Dedifferentiated amniotic fluid mesenchymal stem cell (primary cell): Measurements from ENCODE around the gene TMX1.

Experiments
- DNase-seq: peaks from one replicate; pipeline ENCODE4 v3.0.0-alpha.2; 2016; ENCODE audit errors: extremely low spot score

TMX1 gene

DNA sequence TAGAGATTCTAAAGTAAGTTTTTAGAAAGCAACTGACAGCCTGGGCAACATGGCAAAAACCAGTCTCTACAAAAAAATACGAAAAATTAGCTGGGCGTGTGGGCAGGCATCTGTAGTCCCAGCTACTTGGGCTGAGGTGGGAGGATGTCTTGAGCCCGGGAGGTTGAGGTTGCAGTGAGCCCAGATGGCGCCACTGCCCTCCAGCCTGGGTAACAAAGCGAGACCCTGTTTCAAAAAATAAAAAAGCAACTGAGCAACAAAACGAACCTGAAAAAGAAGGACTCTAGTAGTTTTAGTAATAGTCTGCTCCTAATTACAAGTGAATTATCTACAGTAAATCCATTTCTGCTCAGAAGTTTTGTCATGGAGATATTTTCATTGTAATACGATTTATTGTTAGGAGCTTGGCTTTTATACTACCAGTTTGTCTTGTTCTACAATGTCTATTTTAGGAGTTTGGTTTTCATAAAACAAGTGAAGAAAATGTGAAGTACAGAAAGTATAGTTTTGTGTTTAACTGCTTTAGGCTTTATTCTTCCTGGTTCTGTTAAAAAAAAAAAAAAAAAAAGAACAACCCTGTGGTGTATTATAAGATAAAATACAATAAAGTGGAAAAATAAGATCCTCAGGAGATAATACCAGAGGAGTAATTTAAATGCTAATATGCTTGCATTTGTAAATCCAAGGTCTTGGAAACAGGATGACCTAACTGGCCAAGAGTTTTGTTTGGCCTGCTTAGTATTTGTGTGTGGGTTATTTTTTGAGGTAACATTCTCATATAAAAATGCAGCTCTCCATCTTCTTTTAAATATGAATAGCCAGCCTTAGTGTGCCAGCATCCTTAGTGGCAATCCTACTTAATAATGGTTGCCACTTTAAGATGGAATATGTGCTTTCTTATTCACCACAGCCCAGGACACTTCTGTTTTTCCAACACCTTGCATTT lies 2.8 kb downstream of the TMX1 start:
- no peak for DNase-seq

DNA sequence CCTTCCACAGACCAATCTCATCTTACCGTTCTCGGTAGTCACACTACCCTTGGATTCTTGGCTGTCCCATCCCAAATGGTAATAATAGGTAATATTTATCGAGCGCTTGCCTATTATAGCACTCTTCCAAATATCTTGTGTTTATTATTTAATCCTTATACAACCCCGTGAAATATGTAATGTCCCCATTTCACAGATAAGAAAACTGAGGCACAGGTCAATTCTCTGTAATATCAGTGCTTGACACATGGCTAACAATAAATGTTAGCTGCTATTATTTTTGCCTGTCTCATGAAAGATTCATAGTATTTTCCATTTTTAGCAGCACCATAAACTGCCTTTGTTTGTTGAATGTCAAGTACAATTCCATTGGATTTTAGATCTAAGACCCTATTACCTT lies 4.5 kb downstream of the TMX1 start:
- DNase-seq: no peak

DNA sequence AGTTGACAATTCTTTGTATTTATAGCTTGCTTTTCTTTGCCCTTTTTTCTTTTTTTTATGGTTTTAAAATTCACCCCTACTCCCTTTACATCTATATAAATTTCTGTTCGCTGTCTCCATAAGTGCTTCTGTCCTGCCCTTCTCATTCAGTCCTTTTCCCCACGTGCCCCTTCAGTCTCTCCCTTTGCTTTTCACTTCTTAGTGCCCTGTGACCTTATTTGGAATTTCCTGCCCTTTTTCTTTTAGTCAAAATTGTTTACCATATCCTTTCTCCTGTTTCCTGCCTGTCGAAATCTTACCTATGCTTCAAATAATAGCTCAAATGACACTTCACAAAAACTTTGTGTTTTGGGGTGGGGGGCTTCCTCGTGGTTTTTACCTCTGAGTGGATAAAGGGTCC lies 6.0 kb downstream of the TMX1 start:
- no peak for DNase-seq

DNA sequence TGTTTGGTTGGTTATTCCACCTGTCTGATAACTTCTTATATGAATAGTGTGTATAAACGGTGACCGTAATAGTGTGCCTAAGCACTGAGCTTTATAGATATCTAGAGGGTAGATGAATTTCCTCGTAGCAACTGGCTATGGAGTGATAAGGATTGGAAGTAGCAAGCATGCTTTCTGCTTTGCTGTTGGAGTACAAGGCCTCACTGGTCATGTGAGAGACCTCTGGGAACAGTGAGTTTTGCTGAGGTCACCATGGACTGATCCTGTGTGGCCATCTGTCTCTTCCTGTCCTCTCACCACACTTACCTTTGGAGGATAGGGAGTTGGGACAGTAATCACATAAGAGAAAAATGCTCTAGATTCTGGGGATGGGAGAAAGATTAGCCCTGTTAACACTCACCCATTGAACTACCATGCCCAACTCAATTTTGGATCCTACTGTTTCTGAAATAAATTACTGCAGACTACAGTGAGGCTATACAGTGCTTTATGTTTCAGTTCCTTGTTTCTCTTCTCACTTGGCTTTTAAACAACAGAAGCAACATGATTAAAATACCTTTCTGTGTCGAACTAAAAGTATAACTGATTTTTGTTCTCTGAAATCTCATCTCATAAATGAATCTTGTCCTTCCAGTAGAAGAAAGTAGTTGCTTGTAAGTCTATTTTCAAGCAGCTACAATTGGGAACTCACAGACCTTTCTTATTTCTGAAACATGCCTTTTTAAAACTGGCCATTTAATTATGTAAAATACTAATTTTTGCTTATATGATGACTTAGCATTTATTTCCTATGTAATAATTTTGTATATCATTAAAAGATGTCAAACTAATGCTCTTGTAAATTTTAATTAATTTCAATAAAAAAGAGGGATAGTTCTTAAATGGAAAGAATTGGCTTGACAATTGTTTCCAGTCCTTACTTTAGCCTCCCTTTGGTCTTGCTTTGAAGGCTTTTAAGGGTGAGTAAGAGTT lies 8.3 kb downstream of the TMX1 start:
- no peak for DNase-seq

DNA sequence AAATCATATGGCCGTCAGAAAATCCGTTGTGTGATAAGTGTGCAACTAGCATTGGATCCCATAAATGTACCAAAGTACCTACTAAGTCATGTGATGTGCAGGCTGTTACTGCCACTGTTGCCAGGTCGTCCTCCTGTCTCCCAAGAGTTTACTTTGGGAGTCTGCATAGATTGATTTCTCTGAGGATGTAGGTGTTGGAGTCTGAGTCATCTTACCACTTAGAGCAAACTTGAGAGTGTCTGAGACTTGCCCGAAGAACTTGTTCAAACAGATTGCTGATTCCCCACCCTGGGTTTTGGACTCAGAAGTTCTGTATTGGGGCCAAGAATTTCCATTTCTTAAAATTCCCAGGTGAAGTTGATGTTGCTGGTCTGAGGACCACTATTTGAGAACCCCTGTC lies 11.4 kb downstream of the TMX1 start:
- no peak for DNase-seq

DNA sequence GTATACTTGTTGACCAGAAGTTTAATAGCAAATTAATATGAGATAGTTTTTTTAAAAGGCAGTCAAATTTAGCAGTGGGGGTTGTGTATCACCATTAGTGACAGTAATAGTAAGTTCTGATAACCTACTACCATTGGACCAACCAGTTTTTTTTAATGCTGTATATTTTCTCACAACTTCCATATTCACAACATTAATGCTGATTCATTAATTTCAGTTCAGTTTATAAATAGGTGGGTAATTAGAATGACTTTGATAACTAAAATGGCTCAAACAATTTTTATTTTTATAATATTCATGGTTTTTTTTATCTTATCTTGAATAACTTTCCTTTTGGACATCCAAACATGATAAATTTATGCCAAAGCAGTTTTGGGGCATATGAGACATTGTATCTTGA lies 13.8 kb downstream of the TMX1 start:
- DNase-seq: no peak

DNA sequence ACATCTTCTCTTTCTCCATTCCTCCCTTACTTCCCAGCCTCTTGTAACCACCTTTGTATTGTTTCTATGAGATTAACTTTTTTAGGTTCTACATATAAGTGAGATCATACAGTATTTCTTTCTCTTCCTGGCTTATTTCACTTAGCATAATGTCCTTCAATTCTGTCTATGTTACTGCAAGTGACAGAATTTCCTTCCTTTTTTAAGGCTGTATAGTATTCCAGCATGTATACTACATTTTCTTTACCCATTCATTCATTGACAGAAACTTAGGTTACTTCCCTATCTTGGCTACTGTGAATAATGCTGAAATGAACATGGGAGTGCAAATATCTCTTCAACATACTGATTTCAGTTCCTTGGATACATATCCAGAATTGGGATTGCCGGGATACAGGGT lies 18.2 kb downstream of the TMX1 start:
- no peak for DNase-seq

DNA sequence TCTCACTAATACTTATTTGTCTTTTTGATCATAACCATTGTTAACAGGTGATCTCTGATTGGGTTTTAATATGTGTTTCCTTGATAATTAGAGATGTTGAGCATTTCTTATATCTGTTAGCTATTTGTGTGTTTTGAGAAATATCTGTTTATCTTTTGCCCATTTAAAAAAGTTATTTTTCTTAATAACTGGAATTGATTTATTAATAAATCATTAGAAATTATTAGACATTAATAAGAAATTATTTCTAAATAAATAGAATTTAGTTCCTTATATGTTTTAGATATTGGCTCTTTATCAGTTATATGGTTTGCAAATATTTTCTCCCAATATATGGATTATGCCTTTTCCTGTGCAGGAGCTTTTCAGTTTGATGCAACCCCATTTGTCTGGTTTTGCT lies 18.7 kb downstream of the TMX1 start:
- no peak for DNase-seq

GRCh38 chr14:51260225-51260624 lies 20.2 kb downstream of the TMX1 start:
- no peak for DNase-seq

DNA sequence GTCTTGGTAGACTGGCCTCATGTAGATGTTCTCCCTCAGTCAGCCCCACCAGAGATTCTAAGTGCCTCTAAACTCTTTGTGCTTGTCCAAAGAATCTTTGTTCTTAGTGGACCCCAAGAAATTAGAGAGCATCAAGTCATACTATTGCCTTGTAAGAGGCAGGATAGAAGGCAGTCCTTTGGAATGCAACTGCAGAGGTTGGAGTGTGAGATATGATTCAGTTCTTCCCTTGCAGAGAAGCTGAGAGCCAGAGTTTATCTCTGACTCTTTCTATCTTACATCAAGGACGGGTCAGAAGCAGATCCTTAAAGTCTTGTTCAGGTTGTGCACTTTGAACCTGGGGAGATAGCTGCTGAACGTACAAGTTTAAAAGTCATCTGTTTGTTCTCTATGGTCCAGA lies 21.1 kb downstream of the TMX1 start:
- DNase-seq: no peak

DNA sequence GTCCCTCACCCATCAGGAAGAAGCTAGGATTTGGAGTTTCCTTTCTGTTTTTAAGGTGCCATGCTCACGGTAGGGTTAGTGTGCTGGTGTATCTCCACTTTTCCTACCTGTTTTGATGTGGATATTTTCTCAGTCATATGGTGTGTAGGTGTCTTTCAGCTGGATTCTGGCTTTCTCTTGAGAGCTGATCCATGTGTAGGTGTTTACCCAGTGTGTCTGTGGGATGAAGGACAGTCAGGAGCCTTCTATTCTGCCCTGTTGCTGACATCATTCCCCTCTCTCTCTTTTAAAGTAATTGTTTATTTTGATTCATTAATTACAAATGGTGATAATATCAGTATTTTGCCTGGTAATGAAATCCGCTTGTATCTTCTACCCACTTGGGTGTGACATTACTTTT lies 22.8 kb downstream of the TMX1 start:
- DNase-seq: no peak

DNA sequence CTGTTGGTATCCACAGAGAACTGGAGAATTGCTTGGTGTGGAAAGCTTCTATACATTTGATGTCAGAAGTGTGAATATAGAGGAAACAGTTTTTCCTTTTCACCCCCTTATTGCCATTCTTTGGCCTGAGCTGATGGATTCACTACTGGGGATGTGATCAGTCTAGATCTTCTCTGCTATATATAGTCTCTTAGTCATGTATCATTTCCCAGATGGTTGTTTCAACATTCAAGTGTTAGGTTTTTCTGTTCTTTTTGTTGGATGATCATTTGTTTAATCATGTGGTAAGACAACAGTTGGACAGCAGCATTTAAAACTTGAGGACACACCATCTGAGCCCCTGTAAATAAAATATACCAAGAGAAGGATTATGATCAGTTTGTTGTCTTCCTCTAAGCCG lies 29.6 kb downstream of the TMX1 start:
- no peak for DNase-seq

DNA sequence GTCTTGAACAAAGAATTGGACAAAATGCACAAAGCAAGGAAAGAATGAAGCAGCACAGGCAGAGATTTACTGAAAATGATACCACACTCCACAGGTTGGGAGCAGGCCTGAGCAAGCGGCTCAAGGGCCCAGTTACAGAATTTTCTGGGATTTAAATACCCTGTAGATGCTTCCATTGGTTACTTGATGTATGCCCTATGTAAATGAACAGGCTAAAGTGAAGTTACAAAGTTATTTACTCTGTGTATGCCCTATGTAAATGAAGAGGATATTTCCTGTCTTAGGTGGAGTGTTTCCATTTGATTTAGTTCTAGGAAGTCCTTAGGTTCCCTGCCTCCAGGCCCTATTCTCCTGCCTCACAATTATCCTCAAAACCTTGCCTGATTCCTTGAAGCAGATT lies 36.6 kb downstream of the TMX1 start:
- no peak for DNase-seq

DNA sequence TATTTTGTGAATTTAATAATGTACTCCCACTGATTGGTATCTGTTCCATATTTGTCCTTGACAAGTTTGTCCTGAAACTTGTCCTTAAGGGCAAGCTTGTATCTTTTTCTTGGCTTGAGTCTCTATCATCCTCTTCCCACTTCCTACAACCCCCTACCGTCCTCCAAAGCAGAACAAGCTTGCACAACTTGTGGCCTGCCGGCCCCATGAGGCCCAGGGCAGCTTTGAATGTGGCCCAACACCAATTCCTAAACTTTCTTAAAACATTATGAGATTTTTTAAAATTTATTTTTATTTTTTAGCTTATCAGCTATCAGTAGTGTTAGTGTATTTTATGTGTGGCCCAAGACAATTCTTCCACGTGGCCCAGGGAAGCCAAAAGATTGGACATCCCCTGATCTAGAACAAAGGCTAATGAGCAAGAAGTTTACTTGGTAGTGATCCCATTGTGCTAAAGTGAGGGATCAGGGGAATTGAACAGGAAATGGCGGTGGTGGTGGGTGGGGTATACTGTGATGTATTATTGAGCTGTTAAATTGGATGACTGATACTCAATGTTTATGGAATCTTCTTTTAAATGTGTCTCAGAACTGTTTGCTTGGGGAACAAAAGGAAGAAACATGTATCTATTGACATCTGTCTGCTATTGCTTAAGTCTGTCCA lies 37.8 kb downstream of the TMX1 start:
- no peak for DNase-seq

DNA sequence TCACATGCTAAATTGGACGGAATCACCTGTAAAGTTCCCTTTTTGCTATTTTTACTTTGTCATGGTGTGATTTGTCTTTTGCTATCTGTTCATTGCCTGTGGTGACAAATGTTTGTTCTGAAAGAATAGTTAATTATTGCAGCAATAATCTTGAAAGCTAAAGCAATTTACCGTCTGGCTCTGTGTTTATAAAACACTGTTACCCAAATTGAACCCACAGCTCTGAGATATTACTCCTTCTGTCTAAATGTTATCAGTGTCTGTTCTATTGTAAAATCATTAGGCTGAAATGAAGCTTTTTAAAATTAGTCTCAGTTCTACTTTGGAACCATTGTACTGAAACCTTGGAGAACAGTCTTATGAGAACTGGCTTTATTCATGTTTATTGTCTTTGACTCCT lies 42.5 kb downstream of the TMX1 start:
- DNase-seq: no peak

DNA sequence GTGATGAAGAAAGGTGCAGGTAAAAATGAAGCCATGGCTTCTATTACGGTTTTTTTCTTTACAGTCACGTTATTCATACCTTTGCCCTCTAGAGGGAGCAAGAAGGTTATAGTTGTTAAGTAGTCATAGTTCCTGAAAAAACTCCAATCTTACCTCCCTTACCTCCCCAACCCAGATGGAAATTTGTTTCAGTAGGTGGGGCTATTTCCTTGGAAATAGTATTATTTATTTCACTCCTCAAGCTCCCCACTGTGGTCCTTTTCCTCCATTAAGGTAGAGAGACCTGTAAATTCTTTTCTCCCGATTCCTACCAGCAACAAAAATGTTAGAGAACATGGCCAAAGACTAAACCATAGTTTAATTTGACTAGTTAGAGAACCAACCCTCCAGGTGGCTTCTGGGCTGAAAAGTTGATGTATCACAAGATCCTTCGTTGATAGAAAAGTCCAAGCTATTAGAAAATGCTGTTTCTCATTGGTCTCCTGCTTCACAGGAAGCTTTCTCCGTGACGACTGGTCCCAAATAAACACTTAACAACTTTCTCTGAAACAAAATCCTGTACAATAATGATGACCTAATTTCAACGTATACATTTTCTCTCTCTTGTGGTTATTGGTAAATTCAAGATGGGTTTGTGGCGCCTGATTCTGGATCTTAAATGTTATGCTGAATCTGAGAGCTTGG lies 43.5 kb downstream of the TMX1 start:
- peak; percentile 94 for DNase-seq

- DNase-seq: no peak
Observed at GRCh38 chr14:51284241-51284640, 44.2 kb downstream of the TMX1 start.

DNA sequence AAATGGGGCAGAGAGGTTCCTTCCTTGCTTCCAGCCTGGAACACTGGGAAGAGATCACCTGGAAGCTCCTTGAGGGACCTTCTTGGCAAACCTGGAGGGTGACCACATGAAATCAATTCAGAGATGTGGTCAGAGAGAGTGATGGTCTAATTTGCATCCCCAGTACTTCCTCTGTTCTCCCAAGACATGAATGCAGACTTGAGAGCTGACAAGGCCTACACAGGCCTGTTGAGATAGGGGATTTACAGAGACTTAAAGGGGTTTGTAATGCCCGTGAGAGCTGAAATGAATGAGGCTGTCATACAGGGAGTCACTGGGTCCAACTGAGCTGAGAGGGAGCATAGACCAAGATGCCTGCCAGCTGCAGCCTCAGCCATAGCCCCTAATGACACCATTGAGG lies 45.1 kb downstream of the TMX1 start:
- DNase-seq: no peak

DNA sequence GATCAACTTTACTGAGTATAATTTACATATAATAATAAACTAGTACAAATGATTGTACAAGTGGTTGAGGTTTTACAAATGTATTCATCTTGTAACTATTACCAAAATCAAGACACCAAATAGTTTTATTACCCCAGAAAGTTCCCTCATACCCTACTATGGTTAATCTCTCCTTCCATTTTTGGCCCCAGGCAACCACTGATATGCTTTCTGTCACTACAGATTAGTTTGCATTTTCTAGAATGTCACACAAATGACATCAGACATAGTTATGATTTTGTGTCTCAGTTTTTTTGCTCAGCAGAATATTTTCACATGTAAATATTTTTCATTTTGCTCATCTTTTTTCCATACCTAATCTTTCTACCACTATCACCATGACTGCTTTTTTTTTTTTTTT lies 49.1 kb downstream of the TMX1 start:
- DNase-seq: no peak

DNA sequence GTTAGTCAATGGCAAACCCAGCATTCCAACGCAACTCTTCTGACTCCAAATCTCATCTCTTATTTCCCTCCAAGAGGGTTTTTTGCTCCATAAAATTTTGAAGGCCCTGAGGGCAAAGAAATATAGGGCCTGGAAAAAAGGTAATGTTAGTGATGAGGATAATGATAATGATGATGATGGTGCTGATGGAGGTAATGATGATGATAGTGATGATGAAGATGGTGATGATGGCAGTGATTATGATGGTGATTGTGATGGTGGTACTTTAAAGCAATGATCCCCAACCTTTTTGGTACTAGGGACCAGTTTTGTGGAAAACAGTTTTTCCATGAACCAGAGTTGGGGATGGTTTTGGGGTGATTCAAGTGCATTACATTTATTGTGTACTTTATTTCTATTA lies 50.1 kb downstream of the TMX1 start:
- DNase-seq: no peak

DNA sequence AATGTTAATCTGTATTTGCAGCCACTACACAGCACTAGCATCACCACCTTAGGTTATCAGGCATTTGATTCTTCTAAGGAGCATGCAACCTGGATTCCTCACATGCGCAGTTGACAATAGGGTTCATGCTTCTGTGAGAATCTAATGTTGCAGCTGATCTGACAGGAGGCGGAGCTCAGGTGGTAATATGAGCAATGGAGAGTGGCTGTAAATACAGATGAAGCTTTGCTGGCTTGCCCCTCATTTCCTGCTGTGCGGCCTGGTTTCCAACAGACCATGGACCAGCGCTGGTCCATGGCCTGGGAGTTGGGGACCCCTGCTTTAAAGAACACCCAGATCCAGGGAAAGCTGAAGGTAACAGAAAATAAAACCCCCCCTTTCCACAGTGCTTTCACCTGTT lies 51.0 kb downstream of the TMX1 start:
- no peak for DNase-seq
